Activated T-cell treated with anti-CD3 and anti-CD28 coated beads, Interleukin-2, amount 50 U/mL, for 48 hours (primary cell): Measurements from ENCODE around the gene RTL3.
"Not testable (repeated sequence)": the region's sequence is repeated elsewhere in the genome, so short reads cannot be mapped to it uniquely, and the experiment has no call there.

ENCODE experiments used
- DNase-seq, 2 experiments: peaks; one replicate each; pipeline ENCODE4 v3.0.0-alpha.2; 2020

The RTL3 gene

GRCh38 chrX:78658845-78659744, at the start of gene RTL3:
RTL3 (minus strand) TSS chrX:78659328; CDS start chrX:78658420, 908 bp downstream.
- DNase-seq = no peak

GRCh38 chrX:78708816-78709215, 49.7 kb upstream of the RTL3 start:
- no peak for DNase-seq

- no peak for DNase-seq
These were observed 49.1 kb upstream of the RTL3 start for GRCh38 chrX:78708262-78708661.

GRCh38 chrX:78706071-78706470, 46.9 kb upstream of the RTL3 start:
- DNase-seq = no peak

- no peak for DNase-seq
These were observed 34.4 kb upstream of the RTL3 start for GRCh38 chrX:78693536-78693935.

GRCh38 chrX:78693012-78693411, 33.9 kb upstream of the RTL3 start:
- DNase-seq = no peak

- DNase-seq = no peak
These were observed 28.5 kb upstream of the RTL3 start for GRCh38 chrX:78687586-78687985.

GRCh38 chrX:78673246-78673645, 14.1 kb upstream of the RTL3 start:
- DNase-seq = no peak

- DNase-seq = no peak
These were observed 6.2 kb upstream of the RTL3 start for GRCh38 chrX:78665342-78665741.

- DNase-seq = no peak
These were observed 2.7 kb upstream of the RTL3 start for GRCh38 chrX:78661836-78662235.

- no peak for DNase-seq
These were observed 827 bp upstream of the RTL3 start for GRCh38 chrX:78659955-78660354.

GRCh38 chrX:78658414-78658813, 714 bp downstream of the RTL3 start:
- no peak for DNase-seq

GRCh38 chrX:78655642-78656041, 3.5 kb downstream of the RTL3 start:
- DNase-seq = no peak

GRCh38 chrX:78653118-78653822, 5.9 kb downstream of the RTL3 start:
- DNase-seq = no peak

GRCh38 chrX:78650906-78651437, 8.2 kb downstream of the RTL3 start:
- DNase-seq = no peak

GRCh38 chrX:78643874-78644273, 15.3 kb downstream of the RTL3 start:
- no peak for DNase-seq

GRCh38 chrX:78643096-78643495, 16.0 kb downstream of the RTL3 start:
- DNase-seq = no peak

GRCh38 chrX:78636096-78636495, 23.0 kb downstream of the RTL3 start:
- DNase-seq = not testable (repeated sequence)

- no peak for DNase-seq
These were observed 33.9 kb downstream of the RTL3 start for GRCh38 chrX:78624962-78625909.

- no peak for DNase-seq
These were observed 34.7 kb downstream of the RTL3 start for GRCh38 chrX:78624426-78624825.

GRCh38 chrX:78622831-78623230, 36.3 kb downstream of the RTL3 start:
- no peak for DNase-seq

GRCh38 chrX:78619834-78620233, 39.3 kb downstream of the RTL3 start:
- DNase-seq = no peak

- no peak for DNase-seq
These were observed 40.1 kb downstream of the RTL3 start for GRCh38 chrX:78618987-78619386.
